Dendritic cell treated with granulocyte-macrophage colony-stimulating factor and Interleukin-4, amounts not matched to agents 40 ng/mL and 50 ng/mL, for 4 days (primary cell): ENCODE results near the gene RXRA.

Experiments used
- H3K27ac Mint-ChIP-seq: one replicate; pipeline ENCODE4 v1.8.0; 2022; ENCODE audit warnings: mild to moderate bottlenecking, mixed read lengths
- H3K27me3 Mint-ChIP-seq: one replicate; pipeline ENCODE4 v1.8.0; 2022; ENCODE audit warnings: mild to moderate bottlenecking, mixed read lengths
- H3K36me3 Mint-ChIP-seq: one replicate; pipeline ENCODE4 v1.8.0; 2022; ENCODE audit warnings: low read depth, mixed read lengths
- H3K4me1 Mint-ChIP-seq: one replicate; pipeline ENCODE4 v1.8.0; 2022; ENCODE audit warnings: low read depth, mixed read lengths
- H3K4me3 Mint-ChIP-seq: one replicate; pipeline ENCODE4 v1.8.0; 2022; ENCODE audit warnings: mild to moderate bottlenecking, moderate library complexity, mixed read lengths
- H3K9me3 Mint-ChIP-seq: one replicate; pipeline ENCODE4 v1.8.0; 2022; ENCODE audit warnings: mixed read lengths
- intact Hi-C: fragments of 100-400 bp; cut with micrococcal nuclease; formaldehyde crosslinking; loops from one replicate; pipeline ENCODE4 v1.15.0; 2022

Gene RXRA

GRCh38 chr9:134369416-134370212, 43.4 kb downstream of the RXRA start:
- Mint-ChIP-seq H3K9me3 (no peaks in the 10 kb centered on the region), H3K27ac (peak overlapping the region; percentile 96), H3K27me3 (no peaks in the 10 kb centered on the region), H3K36me3 (peaks cover 40% of the 10 kb centered on the region), H3K4me3 (peak overlapping the region; percentile 4), H3K4me1 (peaks cover 96% of the 10 kb centered on the region)
- intact Hi-C loops = no loop called here

DNA sequence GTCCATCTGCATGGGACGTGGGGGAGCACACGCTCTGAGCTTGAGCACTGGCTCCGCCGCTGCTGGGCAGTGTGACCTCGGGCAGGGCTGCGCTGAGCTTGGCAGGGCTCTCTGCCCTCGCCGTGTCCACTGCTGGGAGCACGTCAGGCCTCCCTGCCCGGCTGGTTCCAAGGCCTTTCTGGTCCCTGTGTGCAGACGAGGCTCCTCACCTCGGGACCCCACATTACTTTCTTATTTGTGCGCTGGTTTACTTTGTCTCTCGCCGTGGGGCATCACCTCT, 43.9 kb downstream of the RXRA start:
- Mint-ChIP-seq H3K36me3 (peaks cover 45% of the 10 kb centered on the region), H3K27ac (peak overlapping the region; percentile 96), H3K4me3 (no peak overlapping the region), H3K4me1 (peaks cover 96% of the 10 kb centered on the region), H3K9me3 (no peaks in the 10 kb centered on the region), H3K27me3 (no peaks in the 10 kb centered on the region)
- intact Hi-C loops = no loop called here

GRCh38 chr9:134370638-134371037, 44.4 kb downstream of the RXRA start:
- Mint-ChIP-seq H3K9me3 (no peaks in the 10 kb centered on the region), H3K36me3 (peaks cover 49% of the 10 kb centered on the region), H3K27ac (peak overlapping the region; percentile 96), H3K4me3 (peak overlapping the region; percentile 24), H3K4me1 (peaks cover 96% of the 10 kb centered on the region), H3K27me3 (no peaks in the 10 kb centered on the region)
- intact Hi-C loops = no loop called here

DNA sequence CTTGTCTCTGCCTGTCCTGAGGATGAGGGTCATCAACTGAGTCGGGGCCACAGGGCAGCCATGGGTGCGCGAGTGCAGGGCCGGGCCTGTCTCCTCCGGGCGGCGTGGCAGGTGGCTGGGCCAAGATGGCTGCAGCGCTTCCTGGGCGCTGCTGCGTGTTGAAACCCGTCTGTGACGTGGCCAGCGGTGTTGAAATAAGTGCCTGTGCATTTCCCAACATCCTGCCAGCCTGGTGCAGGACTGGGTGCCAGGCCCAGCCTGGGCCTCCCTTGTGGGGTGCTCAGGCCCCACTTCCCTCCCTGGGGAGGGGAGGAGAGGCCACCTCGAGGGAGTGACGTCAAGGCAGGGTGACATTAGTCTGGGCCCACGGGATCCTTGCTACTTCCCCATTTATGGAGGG, 45.5 kb downstream of the RXRA start:
- no peaks in the 10 kb centered on the region for H3K9me3 Mint-ChIP-seq
- intact Hi-C loops = loop anchor here (2.0 kb wide), 1 partner anchor 35 kb away; no protein-coding TSS in a partner anchor
- H3K27me3 Mint-ChIP-seq = no peaks in the 10 kb centered on the region
- peaks cover 94% of the 10 kb centered on the region for H3K4me1 Mint-ChIP-seq
- H3K27ac Mint-ChIP-seq = peak overlapping the region; percentile 96
- H3K36me3 Mint-ChIP-seq = peaks cover 57% of the 10 kb centered on the region
- peak overlapping the region; percentile 77 for H3K4me3 Mint-ChIP-seq

- Mint-ChIP-seq H3K4me3 (peak overlapping the region; percentile 77), H3K27me3 (no peaks in the 10 kb centered on the region), H3K9me3 (no peaks in the 10 kb centered on the region), H3K36me3 (peaks cover 58% of the 10 kb centered on the region), H3K27ac (peak overlapping the region; percentile 96), H3K4me1 (peaks cover 97% of the 10 kb centered on the region)
- intact Hi-C loops = loop anchor here (2.0 kb wide), 1 partner anchor 34 kb away; no protein-coding TSS in a partner anchor
Measured at GRCh38 chr9:134372581-134373267, 46.5 kb downstream of the RXRA start.

GRCh38 chr9:134373269-134373668, 47.0 kb downstream of the RXRA start:
- peak overlapping the region; percentile 96 for H3K27ac Mint-ChIP-seq
- peaks cover 62% of the 10 kb centered on the region for H3K36me3 Mint-ChIP-seq
- intact Hi-C loops = loop anchor here (2.0 kb wide), 1 partner anchor 34 kb away; no protein-coding TSS in a partner anchor
- peaks cover 97% of the 10 kb centered on the region for H3K4me1 Mint-ChIP-seq
- H3K4me3 Mint-ChIP-seq = peak overlapping the region; percentile 77
- no peaks in the 10 kb centered on the region for H3K9me3 Mint-ChIP-seq
- H3K27me3 Mint-ChIP-seq = no peaks in the 10 kb centered on the region

GRCh38 chr9:134373953-134374300, 47.7 kb downstream of the RXRA start:
- Mint-ChIP-seq H3K27me3 (no peaks in the 10 kb centered on the region), H3K36me3 (peaks cover 64% of the 10 kb centered on the region), H3K4me3 (peak overlapping the region; percentile 77), H3K9me3 (no peaks in the 10 kb centered on the region), H3K4me1 (peaks cover 97% of the 10 kb centered on the region), H3K27ac (peak overlapping the region; percentile 96)
- intact Hi-C loops = loop anchor here (2.0 kb wide), 1 partner anchor 33 kb away; no protein-coding TSS in a partner anchor

- Mint-ChIP-seq H3K27me3 (no peaks in the 10 kb centered on the region), H3K36me3 (peaks cover 69% of the 10 kb centered on the region), H3K4me3 (peak overlapping the region; percentile 77), H3K27ac (peak overlapping the region; percentile 96), H3K9me3 (no peaks in the 10 kb centered on the region), H3K4me1 (peaks cover 97% of the 10 kb centered on the region)
- intact Hi-C loops = no loop called here
Measured at GRCh38 chr9:134374301-134375010, 48.2 kb downstream of the RXRA start.

DNA sequence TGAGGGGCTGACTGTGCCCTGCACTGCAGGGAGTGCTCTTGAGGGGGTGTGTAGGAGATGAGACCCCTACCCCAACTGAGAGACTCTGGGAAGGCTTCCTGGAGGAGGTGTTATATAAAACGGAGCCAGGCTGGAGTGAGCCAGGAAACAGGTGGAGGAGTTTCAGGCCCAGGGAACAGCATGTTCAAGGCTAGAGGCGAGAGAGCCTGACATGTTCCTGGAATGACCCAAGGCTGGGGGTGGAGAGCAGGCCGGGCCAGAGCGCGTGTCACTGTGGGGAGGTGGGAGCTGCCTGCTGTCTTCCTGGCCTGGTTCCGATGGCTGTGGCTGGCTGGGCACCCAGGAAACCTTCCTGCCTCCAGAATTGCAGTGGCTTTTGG, 48.7 kb downstream of the RXRA start:
- no peaks in the 10 kb centered on the region for H3K9me3 Mint-ChIP-seq
- H3K36me3 Mint-ChIP-seq = peaks cover 74% of the 10 kb centered on the region
- H3K27me3 Mint-ChIP-seq = no peaks in the 10 kb centered on the region
- intact Hi-C loops = no loop called here
- H3K4me3 Mint-ChIP-seq = peak overlapping the region; percentile 77
- peaks cover 97% of the 10 kb centered on the region for H3K4me1 Mint-ChIP-seq
- H3K27ac Mint-ChIP-seq = peak overlapping the region; percentile 96

DNA sequence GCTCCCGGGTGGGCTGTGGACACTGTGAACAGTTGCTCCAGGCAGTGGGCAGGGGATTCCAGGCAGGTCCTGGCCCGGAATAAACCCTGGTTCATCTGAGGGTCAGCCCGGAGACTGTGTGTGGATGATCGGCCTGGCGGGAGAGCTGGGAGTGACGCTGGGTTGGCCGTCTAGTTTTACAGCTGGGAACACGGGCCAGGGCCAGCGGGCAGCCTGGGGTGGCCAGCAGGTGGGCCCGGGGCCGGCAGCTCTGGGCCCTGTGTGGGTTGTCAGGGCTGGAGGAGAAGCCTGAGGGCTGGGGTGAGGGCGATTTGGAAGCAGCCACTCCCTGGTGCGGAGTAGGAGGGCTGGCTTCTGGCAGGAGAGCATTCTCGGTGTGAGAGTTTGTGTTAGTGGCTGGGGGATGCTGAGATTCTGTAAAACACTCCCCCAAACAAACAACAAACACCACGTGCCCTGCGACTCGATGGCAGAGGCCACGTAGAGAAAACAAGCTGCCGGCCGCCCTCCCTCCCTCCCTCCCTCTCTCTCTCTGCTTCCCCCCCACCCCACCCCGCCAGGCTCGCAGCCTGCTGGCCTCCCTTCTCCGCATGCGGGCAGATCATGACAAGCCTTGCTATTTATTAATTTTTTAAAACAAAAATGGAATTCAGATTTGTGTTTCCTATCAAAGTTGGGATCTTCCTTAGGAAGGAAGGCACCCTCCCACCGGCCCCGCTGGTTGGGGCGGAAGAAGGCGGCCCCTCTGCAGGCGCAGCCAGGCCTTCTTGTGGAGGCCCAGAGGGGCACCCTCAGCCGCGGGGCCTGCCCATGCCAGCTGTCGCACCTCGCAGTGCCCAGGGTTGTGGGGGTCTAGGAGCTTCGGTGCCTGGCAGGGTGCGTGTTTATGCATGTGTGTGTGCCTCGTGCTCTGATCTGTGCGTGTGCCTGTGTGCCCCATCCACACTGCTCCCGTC, 49.5 kb downstream of the RXRA start:
- intact Hi-C loops = no loop called here

GRCh38 chr9:134376386-134377142, 50.3 kb downstream of the RXRA start:
- intact Hi-C loops = no loop called here
- peaks cover 81% of the 10 kb centered on the region for H3K36me3 Mint-ChIP-seq
- peak overlapping the region; percentile 77 for H3K4me3 Mint-ChIP-seq
- H3K4me1 Mint-ChIP-seq = peaks cover 97% of the 10 kb centered on the region
- no peaks in the 10 kb centered on the region for H3K27me3 Mint-ChIP-seq
- H3K27ac Mint-ChIP-seq = peak overlapping the region; percentile 96
- no peaks in the 10 kb centered on the region for H3K9me3 Mint-ChIP-seq

More for the DNA sequence above, 49.5 kb downstream of the RXRA start:
- Mint-ChIP-seq H3K36me3 (peaks cover 74% of the 10 kb centered on the region), H3K27ac (peak overlapping the region; percentile 96), H3K4me3 (peak overlapping the region; percentile 77), H3K27me3 (no peaks in the 10 kb centered on the region), H3K9me3 (no peaks in the 10 kb centered on the region), H3K4me1 (peaks cover 97% of the 10 kb centered on the region)

DNA sequence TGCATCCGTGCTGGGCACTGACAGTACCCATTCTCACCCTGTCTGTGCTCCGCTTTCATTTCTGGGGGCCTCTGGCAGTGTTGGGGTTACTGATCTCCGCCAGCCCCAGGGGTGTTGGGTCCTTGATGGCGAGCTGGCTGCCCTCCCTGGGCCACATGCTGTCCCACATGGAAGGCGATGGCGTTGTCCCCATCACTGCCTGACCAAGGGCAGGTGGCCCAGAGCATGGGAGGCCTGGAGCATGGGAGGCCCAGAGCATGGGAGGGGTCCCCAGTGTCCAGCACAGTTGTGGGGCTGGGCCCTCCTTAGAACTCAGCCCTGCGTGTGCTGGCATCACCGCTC, 50.9 kb downstream of the RXRA start:
- Mint-ChIP-seq H3K27ac (peak overlapping the region; percentile 96), H3K36me3 (peaks cover 86% of the 10 kb centered on the region), H3K4me3 (peak overlapping the region; percentile 77), H3K4me1 (peaks cover 97% of the 10 kb centered on the region), H3K9me3 (no peaks in the 10 kb centered on the region), H3K27me3 (no peaks in the 10 kb centered on the region)
- intact Hi-C loops = no loop called here

DNA sequence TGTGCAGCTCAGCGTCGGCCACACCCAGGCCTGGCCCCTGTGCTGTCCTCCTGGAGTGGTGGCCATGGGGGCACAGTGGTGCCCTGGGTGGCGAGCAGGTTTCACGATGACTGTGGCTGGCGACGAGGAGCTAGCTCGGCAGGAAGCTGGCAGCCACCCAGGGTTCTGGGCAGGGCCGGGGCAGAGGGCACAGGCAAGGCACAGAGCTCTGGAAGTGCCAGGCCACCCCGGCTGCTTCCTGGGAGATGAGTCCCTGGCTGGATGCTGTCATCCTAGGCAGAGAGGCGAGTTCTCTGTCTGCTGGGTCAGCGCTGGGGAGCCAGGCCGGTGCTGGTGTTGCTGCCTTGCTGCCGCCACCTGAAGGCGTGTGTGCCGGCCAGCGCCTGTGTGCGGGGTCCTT, 51.7 kb downstream of the RXRA start:
- Mint-ChIP-seq H3K4me3 (peak overlapping the region; percentile 77), H3K36me3 (peaks cover 90% of the 10 kb centered on the region), H3K27ac (peak overlapping the region; percentile 96), H3K4me1 (peaks cover 97% of the 10 kb centered on the region), H3K9me3 (no peaks in the 10 kb centered on the region), H3K27me3 (no peaks in the 10 kb centered on the region)
- intact Hi-C loops = loop anchor here (1.0 kb wide), 1 partner anchor 8 kb away; no protein-coding TSS in a partner anchor
